ENCODE measurements around the gene ANKIB1.
"Not testable (repeated sequence)": the region's sequence is repeated elsewhere in the genome, so short reads cannot be mapped to it uniquely, and the experiment has no call there.

The ANKIB1 gene

GRCh38 chr7:92325173-92325572 is 79.4 kb downstream of the ANKIB1 start:
- in situ Hi-C loops (cut with MboI; ENCODE audit: low sequenced_read_pairs) = no loop called here

- in situ Hi-C loops (cut with MboI; ENCODE audit: low sequenced_read_pairs) = no loop called here
Observed at GRCh38 chr7:92325858-92326257, 80.1 kb downstream of the ANKIB1 start.

- in situ Hi-C loops (cut with MboI; ENCODE audit: low sequenced_read_pairs) = no loop called here
Observed at GRCh38 chr7:92330835-92331438, 85.2 kb downstream of the ANKIB1 start.

- in situ Hi-C loops (cut with MboI; ENCODE audit: low sequenced_read_pairs) = no loop called here
Observed at GRCh38 chr7:92331508-92331907, 85.7 kb downstream of the ANKIB1 start.

- in situ Hi-C loops (cut with MboI; ENCODE audit: low sequenced_read_pairs) = no loop called here
Observed at GRCh38 chr7:92332782-92333181, 87.0 kb downstream of the ANKIB1 start.

GRCh38 chr7:92333866-92334265 is 88.1 kb downstream of the ANKIB1 start:
- in situ Hi-C loops (cut with MboI; ENCODE audit: low sequenced_read_pairs) = no loop called here

GRCh38 chr7:92335574-92335973 is 89.8 kb downstream of the ANKIB1 start:
- in situ Hi-C loops (cut with MboI; ENCODE audit: low sequenced_read_pairs) = no loop called here

GRCh38 chr7:92336662-92337340 is 91.0 kb downstream of the ANKIB1 start:
- in situ Hi-C loops (cut with MboI; ENCODE audit: low sequenced_read_pairs) = no loop called here

- in situ Hi-C loops (cut with MboI; ENCODE audit: low sequenced_read_pairs) = no loop called here
Observed at GRCh38 chr7:92340016-92340415, 94.2 kb downstream of the ANKIB1 start.

GRCh38 chr7:92343714-92344113 is 97.9 kb downstream of the ANKIB1 start:
- in situ Hi-C loops (cut with MboI; ENCODE audit: low sequenced_read_pairs) = no loop called here

GRCh38 chr7:92352009-92352408 is 106.2 kb downstream of the ANKIB1 start:
- in situ Hi-C loops (cut with MboI; ENCODE audit: low sequenced_read_pairs) = no loop called here

- in situ Hi-C loops (cut with MboI; ENCODE audit: low sequenced_read_pairs) = no loop called here
Observed at GRCh38 chr7:92354214-92354613, 108.4 kb downstream of the ANKIB1 start.

GRCh38 chr7:92356406-92356805 is 110.6 kb downstream of the ANKIB1 start:
- in situ Hi-C loops (cut with MboI; ENCODE audit: low sequenced_read_pairs) = no loop called here

GRCh38 chr7:92357260-92357659 is 111.5 kb downstream of the ANKIB1 start:
- in situ Hi-C loops (cut with MboI; ENCODE audit: low sequenced_read_pairs) = no loop called here

- in situ Hi-C loops (cut with MboI; ENCODE audit: low sequenced_read_pairs) = not testable (repeated sequence)
Observed at GRCh38 chr7:92359179-92359578, 113.4 kb downstream of the ANKIB1 start.

GRCh38 chr7:92359801-92360200 is 114.0 kb downstream of the ANKIB1 start:
- in situ Hi-C loops (cut with MboI; ENCODE audit: low sequenced_read_pairs) = no loop called here

GRCh38 chr7:92360387-92360786 is 114.6 kb downstream of the ANKIB1 start:
- in situ Hi-C loops (cut with MboI; ENCODE audit: low sequenced_read_pairs) = no loop called here

GRCh38 chr7:92362131-92362530 is 116.4 kb downstream of the ANKIB1 start:
- in situ Hi-C loops (cut with MboI; ENCODE audit: low sequenced_read_pairs) = no loop called here

- in situ Hi-C loops (cut with MboI; ENCODE audit: low sequenced_read_pairs) = no loop called here
Observed at GRCh38 chr7:92366730-92367129, 121.0 kb downstream of the ANKIB1 start.

- in situ Hi-C loops (cut with MboI; ENCODE audit: low sequenced_read_pairs) = no loop called here
Observed at GRCh38 chr7:92368741-92369140, 123.0 kb downstream of the ANKIB1 start.

- in situ Hi-C loops (cut with MboI; ENCODE audit: low sequenced_read_pairs) = no loop called here
Observed at GRCh38 chr7:92375013-92375412, 129.2 kb downstream of the ANKIB1 start.

- in situ Hi-C loops (cut with MboI; ENCODE audit: low sequenced_read_pairs) = no loop called here
Observed at GRCh38 chr7:92391071-92391470, 145.3 kb downstream of the ANKIB1 start.

GRCh38 chr7:92397542-92397941 is 151.8 kb downstream of the ANKIB1 start:
- in situ Hi-C loops (cut with MboI; ENCODE audit: low sequenced_read_pairs) = no loop called here
